NOMO-1 treated with DMSO at 0.1 percent for 48 hours (cell line): Measurements from ENCODE around the gene NR2F1.

ENCODE experiments used
- DNase-seq: peaks from one replicate; lab custom pipeline; 2025; ENCODE audit not compliant: unreplicated experiment; lab: John Stamatoyannopoulos, UW

NR2F1 gene

GRCh38 chr5:93635991-93636390, 53.0 kb downstream of the NR2F1 start:
- peak; percentile 63 for DNase-seq

GRCh38 chr5:93636837-93637236, 53.8 kb downstream of the NR2F1 start:
- no peak for DNase-seq

GRCh38 chr5:93637697-93638096, 54.7 kb downstream of the NR2F1 start:
- no peak for DNase-seq

- no peak for DNase-seq
These were observed 59.5 kb downstream of the NR2F1 start for GRCh38 chr5:93642526-93642925.
